ENCODE data around the gene ZNF710.

The ZNF710 gene

GRCh38 chr15:89993349-89993748 lies 7.8 kb upstream of the ZNF710 start:
- no peak for DNase-seq

DNA sequence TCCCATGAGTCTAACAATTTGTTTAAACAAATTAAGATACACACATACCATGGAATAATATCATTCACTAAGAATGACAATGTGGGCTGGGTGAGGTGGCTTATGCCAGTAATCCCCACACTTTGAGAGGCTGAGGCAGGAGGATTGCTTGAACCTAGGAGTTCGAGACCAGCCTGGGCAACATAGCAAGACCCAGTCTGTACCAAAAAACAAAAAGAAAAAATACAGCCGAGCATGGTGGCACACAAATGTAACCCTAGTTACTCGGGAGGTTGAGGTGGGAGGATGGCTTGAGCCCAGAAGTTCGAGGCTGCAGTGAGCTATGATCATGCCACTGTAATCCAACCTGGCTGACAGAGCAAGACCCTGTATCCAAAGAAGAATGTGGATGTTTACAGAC lies 4.0 kb upstream of the ZNF710 start:
- no peak for DNase-seq

DNA sequence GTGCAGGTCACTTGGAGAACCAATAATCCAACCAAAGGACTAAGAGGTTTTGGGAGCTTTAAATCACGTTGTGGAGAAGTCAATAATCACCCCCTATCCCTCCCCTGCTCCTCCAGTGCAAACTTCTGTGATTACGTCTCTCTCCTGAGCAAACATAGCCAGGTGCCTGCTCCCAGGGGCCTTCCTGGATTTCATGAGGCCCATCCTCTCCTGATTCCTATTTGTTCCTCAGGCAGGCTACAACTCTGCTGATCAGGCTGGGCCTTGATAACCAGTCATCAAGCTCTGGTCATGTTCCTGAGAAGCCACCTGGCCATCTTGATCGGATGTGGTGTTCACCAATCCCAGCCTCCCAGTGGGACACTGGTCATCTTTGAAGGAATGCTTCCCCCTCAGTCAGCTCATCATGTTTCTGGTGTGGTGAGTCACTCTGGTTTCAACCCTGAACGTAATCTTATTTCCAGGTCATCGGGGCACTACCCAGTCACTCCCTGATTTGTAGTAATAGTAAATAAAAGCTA lies 2.9 kb upstream of the ZNF710 start:
- no peak for DNase-seq

DNA sequence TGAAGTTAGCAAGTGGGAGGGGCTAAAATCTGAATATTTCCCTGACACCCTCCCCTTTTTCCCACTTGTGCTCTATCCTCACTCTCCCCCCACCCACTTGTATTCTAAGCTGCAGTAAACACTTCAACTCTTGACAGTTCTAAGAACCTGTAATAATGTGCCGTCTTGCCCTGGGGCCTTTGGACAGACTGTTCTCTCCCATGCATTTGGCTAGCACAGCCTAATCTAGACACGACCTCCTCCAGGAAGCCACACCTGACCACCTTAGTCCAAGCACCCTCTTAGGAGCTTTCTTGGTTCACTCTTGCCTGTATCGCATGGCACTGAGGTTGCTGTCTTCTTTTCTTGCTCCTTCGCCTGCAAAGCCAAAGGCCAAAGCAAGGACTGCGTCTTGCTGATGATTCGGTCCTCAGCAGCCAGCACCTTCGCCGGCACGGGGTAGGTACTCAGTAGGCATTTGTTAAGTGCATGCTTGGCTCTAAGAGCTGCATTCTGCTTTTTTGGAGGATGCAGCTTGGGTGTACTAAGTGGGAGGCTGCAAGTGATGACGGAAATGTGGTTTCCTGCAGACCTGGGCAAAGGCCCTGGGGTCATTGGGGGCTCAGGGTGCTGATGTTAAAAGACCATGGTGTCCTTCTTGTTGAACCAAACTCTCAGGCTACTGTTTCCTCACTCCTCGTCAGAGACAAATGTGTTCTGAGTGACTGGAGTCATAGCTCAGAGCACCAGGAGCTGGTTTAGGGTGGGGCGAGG lies 2.0 kb upstream of the ZNF710 start:
- no peak for DNase-seq

DNA sequence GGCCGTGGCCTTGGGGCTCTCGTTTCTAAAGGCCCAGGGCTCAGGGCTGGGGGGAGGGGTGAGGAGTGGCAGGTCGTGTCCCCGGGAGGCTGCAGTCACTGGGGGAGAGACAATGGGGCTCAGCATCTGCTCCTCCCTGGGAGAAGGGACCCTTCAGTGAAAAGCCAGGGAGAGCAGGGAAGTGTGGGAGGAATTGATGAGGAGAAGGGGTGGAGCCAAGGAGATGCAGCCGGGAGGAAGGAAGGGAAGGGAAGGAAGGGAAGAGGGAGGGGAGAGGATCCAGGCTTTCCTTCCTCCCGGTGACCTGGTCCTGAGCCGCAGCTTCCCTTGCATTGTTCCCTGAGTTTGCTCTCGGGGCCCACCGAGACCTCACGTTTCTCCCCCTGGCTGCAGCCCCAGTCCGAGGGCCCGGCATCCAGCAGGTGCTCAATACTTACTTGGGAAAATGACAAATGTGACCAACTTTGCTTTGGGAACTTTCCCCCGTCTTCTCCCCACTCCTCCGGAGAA lies 1.4 kb upstream of the ZNF710 start:
- peak; percentile 14 for DNase-seq

DNA sequence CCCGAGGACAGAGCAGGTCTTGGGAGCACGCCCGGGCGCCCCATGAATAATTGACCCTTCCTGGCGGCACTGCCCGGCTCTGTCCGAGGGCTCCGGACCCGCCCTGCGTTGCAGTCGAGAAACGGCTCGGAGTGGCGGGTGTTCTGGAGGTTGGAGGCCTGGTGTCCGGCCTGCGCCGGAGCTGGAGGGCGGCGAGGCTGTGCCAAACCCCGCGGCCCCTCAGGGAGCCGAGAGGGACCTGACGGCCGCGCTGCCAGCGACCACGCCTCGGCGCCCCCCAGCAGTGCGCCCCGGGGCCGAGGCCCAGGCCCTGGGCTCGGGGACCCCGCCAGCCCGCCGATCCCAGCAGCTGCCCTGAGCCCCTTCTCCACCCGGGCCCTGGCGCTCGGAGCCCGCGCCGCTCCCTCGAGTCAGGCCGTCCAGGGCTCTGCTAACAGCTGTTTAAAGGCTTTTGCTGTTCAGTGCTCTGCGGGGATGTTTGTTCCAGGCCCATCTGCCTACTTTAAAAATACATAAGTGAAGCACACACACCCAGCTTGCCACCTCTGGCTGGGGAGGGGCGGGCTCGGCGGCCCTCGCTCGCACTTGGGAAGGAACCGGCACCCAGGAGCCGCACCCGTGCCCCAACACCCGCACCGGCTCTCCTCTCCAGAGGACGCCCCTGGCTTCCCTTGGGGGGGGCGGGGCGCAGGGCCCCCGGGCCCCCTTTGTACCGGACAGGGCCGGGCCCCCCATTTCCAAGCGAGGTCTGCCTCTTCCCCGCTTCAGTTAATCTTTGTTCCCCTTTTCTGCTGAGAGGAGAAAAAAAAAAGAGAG lies 730 bp upstream of the ZNF710 start:
- no peak for DNase-seq

DNA sequence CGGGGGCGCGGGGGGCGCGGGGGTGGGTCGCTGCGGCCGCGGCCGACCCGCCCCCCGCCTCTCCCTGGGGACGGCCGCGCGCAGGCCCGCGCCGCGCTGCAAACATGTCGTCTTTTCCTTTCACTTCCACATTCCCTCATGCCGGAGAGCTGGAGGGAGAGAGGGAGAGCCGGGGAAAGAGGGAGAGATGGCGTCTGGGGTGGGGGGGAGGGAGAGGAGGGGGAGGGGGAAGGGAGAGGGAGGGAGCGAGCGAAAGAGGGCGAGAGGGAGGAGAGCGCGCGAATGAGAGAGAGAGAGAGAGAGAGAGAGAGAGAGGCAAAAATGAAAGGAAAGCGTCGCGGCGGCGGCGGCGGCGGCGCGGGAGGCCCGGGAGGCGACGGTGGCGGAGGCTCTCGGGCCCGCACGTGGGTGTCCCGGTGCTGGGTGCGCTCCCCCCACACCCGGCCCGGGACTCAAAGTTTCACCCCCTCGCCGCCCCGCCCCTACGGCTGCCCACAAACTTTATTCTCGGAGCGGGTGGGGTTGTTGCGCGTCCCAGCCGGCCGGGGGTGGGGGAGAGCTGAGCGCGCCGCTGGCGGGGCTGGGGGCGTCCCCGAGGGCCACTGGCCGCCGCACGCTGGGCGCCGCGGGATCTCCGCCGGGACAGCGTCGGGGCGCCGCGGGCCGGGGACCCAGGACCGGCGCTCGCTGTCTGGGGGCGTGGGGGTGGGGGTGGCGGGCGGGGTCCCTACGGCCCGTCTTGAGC lies 731 bp downstream of the ZNF710 start:
- no peak for DNase-seq

DNA sequence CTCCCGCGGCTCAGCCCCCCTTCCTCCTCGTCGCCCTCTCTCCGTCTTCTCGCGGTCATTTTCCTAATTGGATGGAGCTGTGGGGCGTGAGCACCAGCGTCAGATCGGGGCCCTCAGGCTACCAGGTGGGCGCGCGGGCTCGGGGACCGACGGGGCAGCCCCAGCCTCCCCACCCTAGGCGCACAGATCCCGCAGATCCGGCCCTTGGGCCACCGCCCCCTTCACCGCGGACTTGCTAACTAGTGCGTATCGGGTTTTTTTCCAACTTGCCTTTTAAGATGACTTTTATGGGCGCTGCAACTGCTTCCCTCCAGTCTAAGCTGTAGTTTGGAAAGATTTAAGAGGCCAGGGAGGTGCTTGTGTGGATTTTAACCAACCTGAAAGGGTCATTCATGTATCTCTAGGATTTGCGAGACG lies 1.3 kb downstream of the ZNF710 start:
- DNase-seq = no peak

GRCh38 chr15:90003736-90004135 lies 2.6 kb downstream of the ZNF710 start:
- DNase-seq = no peak

- DNase-seq = no peak
Measured at GRCh38 chr15:90004252-90004651, 3.1 kb downstream of the ZNF710 start.

DNA sequence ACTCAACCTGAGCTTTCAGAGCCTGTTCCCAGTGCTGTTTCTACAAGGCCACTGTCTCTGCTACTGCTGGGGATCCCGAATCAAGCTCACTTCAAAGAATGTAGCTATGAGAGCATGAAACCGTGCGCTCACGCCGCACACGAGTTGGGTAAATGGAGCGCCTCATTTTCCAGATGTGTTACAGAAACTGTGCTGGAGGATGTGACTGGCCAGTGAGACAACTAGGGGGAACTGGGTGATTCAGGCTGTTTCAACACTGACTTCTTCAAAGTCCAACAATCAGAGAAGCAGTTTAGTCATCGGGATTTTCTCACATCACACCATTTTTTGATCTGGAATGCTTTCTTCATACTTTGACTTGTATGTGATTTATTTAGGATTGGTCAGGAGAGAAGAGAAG lies 3.5 kb downstream of the ZNF710 start:
- no peak for DNase-seq

- no peak for DNase-seq
Measured at GRCh38 chr15:90006217-90007075, 5.3 kb downstream of the ZNF710 start.

- DNase-seq = no peak
Measured at GRCh38 chr15:90007076-90007460, 5.9 kb downstream of the ZNF710 start.

- DNase-seq = no peak
Measured at GRCh38 chr15:90008607-90009006, 7.5 kb downstream of the ZNF710 start.

GRCh38 chr15:90009301-90010022 lies 8.3 kb downstream of the ZNF710 start:
- DNase-seq = no peak

DNA sequence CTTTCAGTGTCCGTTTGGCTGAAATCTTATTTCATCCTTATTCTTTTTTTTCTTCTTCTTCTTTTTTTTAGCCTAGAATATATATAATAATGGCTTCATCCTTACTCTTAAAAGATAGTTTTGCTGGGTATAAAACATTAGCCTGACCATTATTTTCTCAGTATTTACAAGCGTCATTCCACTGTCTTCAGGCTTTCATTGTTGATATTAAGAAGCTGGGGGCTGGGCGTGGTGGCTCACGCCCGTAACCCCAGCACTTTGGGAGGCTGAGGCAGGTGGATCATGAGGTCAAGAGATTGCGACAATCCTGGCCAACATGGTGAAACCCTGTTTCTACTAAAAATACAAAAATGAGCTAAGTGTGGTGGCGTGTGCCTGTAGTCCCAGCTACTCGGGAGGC lies 10.6 kb downstream of the ZNF710 start:
- DNase-seq = no peak

GRCh38 chr15:90013503-90013937 lies 12.4 kb downstream of the ZNF710 start:
- no peak for DNase-seq

DNA sequence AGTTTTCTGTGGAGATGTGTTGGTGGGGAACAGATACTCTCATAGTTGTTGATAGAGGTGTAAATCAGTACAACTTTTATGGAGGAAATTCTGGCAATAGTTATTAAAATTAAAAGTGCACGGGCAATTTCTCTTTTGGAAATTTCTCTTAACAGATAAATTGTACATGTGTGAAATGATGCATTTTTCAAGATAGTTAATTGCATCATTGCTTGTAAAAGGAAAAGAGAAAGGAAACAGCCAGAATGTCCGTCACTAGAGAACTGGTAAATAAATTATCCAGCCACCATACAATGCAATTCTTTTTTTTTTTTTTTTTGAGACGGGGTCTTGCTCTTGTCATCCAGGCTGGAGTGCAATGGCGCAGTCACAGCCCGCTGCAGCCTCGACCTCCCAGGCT lies 14.2 kb downstream of the ZNF710 start:
- no peak for DNase-seq

DNA sequence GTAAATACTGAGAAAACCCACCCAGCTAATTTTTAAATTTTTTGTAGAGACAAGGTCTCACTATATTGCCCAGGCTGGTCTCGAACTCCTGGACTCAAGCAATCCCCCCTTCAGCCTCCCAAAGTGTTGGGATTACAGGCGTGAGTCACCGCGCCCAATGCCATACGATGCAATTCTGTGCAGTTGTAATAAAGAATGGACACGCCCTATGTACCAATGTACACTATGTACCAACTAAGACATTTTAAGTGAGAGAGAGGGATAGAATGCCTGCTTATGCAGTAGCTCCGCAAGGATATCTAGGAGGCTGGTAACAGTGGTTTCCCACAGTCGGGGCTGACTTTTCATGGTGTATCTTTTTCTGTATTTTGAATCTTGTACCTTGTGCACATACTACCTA lies 14.6 kb downstream of the ZNF710 start:
- no peak for DNase-seq

GRCh38 chr15:90016721-90017120 lies 15.6 kb downstream of the ZNF710 start:
- no peak for DNase-seq

DNA sequence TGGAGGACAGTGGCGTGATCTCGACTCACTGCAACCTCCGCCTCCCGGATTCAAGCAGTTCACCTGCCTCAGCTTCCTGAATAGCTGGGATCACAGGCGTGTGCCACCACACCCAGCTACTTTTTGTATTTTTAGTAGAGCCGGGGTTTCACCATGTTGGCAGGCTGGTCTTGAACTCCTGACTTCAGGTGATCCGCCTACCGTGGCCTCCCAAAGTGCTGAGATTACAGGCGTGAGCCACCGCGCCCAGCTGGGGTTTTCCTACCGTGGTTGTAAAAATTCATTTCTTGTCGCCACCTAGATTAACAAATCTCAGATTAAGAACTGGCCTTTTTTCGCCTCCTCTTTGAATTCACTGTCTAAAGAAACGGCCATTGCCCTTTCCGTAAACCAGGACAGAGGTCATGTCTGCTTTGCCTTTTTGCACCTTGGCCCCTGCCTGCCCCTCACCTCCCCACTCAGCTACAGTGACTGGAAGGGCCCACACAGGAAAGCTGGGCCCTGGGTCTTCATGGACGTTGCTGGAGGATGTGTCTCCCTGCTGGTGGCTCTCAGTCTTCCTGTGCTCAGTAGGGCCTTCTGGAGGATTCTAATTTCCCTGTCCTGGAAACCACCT lies 17.2 kb downstream of the ZNF710 start:
- DNase-seq = no peak
